ENCODE measurements around the gene CPEB1.
A peak's percentile ranks its signal among the peaks of the same experiment; 100 is the strongest.

The CPEB1 gene

GRCh38 chr15:82585072-82585471 lies 62.1 kb downstream of the CPEB1 start:
- no peaks in the 10 kb centered on the region for H3K9me3 ChIP-seq
- H3K4me1 ChIP-seq: no peaks in the 10 kb centered on the region
- no peak overlapping the region for H3K4me3 ChIP-seq
- intact Hi-C loops (cut with DNase I; ENCODE audit: low total_unique reads): no loop called here
- no peaks in the 10 kb centered on the region for H3K36me3 ChIP-seq
- H3K27me3 ChIP-seq: no peaks in the 10 kb centered on the region
- H3K27ac ChIP-seq: no peak overlapping the region
- no peak for TF ChIP-seq CTCF (IDR thresholded peaks at IDR 0.05)
- DNase-seq: no peak

GRCh38 chr15:82580713-82581112 lies 66.5 kb downstream of the CPEB1 start:
- DNase-seq: no peak
- Histone ChIP-seq H3K9me3 (no peaks in the 10 kb centered on the region), H3K4me1 (no peaks in the 10 kb centered on the region), H3K27ac (no peak overlapping the region), H3K36me3 (no peaks in the 10 kb centered on the region), H3K4me3 (no peak overlapping the region), H3K27me3 (no peaks in the 10 kb centered on the region)
- intact Hi-C loops (cut with DNase I; ENCODE audit: low total_unique reads): no loop called here
- TF ChIP-seq CTCF (IDR thresholded peaks at IDR 0.05): no peak

- Histone ChIP-seq H3K27me3 (no peaks in the 10 kb centered on the region), H3K9me3 (no peaks in the 10 kb centered on the region), H3K36me3 (no peaks in the 10 kb centered on the region), H3K4me3 (no peak overlapping the region), H3K27ac (no peak overlapping the region), H3K4me1 (peaks cover 0 to 19% (median 12%) of the 10 kb centered on the region in 4 donors)
- TF ChIP-seq CTCF (IDR thresholded peaks at IDR 0.05): no peak
- DNase-seq: no peak
- intact Hi-C loops (cut with DNase I; ENCODE audit: low total_unique reads): no loop called here
Observed at GRCh38 chr15:82575335-82575734, 71.8 kb downstream of the CPEB1 start.

GRCh38 chr15:82572986-82573385 lies 74.2 kb downstream of the CPEB1 start:
- Histone ChIP-seq H3K36me3 (no peaks in the 10 kb centered on the region), H3K4me3 (no peak overlapping the region), H3K27ac (no peak overlapping the region), H3K27me3 (no peaks in the 10 kb centered on the region), H3K9me3 (no peaks in the 10 kb centered on the region), H3K4me1 (peaks cover 0 to 19% (median 12%) of the 10 kb centered on the region in 4 donors)
- no peak for TF ChIP-seq CTCF (IDR thresholded peaks at IDR 0.05)
- no peak for DNase-seq
- intact Hi-C loops (cut with DNase I; ENCODE audit: low total_unique reads): no loop called here

GRCh38 chr15:82572311-82572710 lies 74.9 kb downstream of the CPEB1 start:
- Histone ChIP-seq H3K4me1 (peaks cover 0 to 19% (median 12%) of the 10 kb centered on the region in 4 donors), H3K27ac (peak overlapping the region; percentile 61 to 69), H3K4me3 (peak overlapping the region; percentile 46 to 56), H3K27me3 (no peaks in the 10 kb centered on the region), H3K36me3 (no peaks in the 10 kb centered on the region), H3K9me3 (no peaks in the 10 kb centered on the region)
- DNase-seq: no peak
- intact Hi-C loops (cut with DNase I; ENCODE audit: low total_unique reads): no loop called here
- TF ChIP-seq CTCF (IDR thresholded peaks at IDR 0.05): no peak

- no peaks in the 10 kb centered on the region for H3K27me3 ChIP-seq
- H3K4me3 ChIP-seq: peak overlapping the region; percentile 46 to 56
- H3K36me3 ChIP-seq: no peaks in the 10 kb centered on the region
- peaks cover 0 to 19% (median 12%) of the 10 kb centered on the region in 4 donors for H3K4me1 ChIP-seq
- peak; percentile 80 to 86 for DNase-seq
- intact Hi-C loops (cut with DNase I; ENCODE audit: low total_unique reads): no loop called here
- H3K27ac ChIP-seq: peak overlapping the region; percentile 61 to 69
- TF ChIP-seq CTCF (IDR thresholded peaks at IDR 0.05): no peak
- no peaks in the 10 kb centered on the region for H3K9me3 ChIP-seq
Observed at GRCh38 chr15:82571722-82572222, 75.4 kb downstream of the CPEB1 start.
